AG04450 (cell line): ENCODE measurements around the gene ZFYVE28. TPM values are rescaled to one million over a fixed set of nuclear protein-coding genes. Genes with fewer than 3 reads are reported as not detected.

Source experiments
- CTCF ChIA-PET: fragments of 300-600, 350-600 bp; formaldehyde crosslinking; extraction: SDS; loops from one replicate; lab custom pipeline; 2022; ENCODE audit warnings: antibody characterized with exemption, inconsistent platforms; lab: Charles Lee
- POLR2A ChIA-PET: fragments of 350-600 bp; formaldehyde crosslinking; extraction: SDS; loops from one replicate; lab custom pipeline; 2021; ENCODE audit warnings: antibody characterized with exemption, inconsistent platforms; lab: Yijun Ruan, JAX
- DNase-seq: peaks from one replicate; pipeline ENCODE4 v3.0.0-alpha.2; 2011; ENCODE audit warnings: low read depth, low spot score
- H3K27ac ChIP-seq: one replicate; pipeline ENCODE4 v1.5.1; 2012; ENCODE audit warnings: low read depth, low read length, control low read depth
- H3K27me3 ChIP-seq: one replicate; pipeline ENCODE4 v1.6.0; 2012; ENCODE audit warnings: low read length; ENCODE audit not compliant: control insufficient read depth, insufficient read depth
- H3K4me3 ChIP-seq: 2 replicates; pipeline ENCODE4 v1.5.1; 2011; ENCODE audit warnings: mild to moderate bottlenecking, low read depth, low read length, control low read depth
- H3K9me3 ChIP-seq: 2 replicates; pipeline ENCODE4 v1.5.1; 2012; ENCODE audit warnings: low read length; ENCODE audit not compliant: control insufficient read depth, insufficient read depth
- polyA plus RNA-seq: library from polyadenylated mRNA; depleted of rRNA; stranded (reverse); fragments of >200 nt; gene quantifications from 2 replicates; pipeline ENCODE4 v1.2.3, GENCODE V29; 2011
- TF ChIP-seq, protein P1 (sequence below): IDR thresholded peaks from 2 replicates; pipeline ENCODE4 v1.5.1; 2011; ENCODE audit warnings: low read depth, low read length, control low read depth, inconsistent platforms

The ZFYVE28 gene
- polyA plus RNA-seq, 1 experiment: 2.2 TPM

GRCh38 chr4:2261110-2261852 lies 157.2 kb downstream of the ZFYVE28 start:
- ChIA-PET CTCF (no interaction called here), POLR2A (interaction anchor here (1.0 to 1.5 kb wide), 4 partner anchors 10 to 114 kb away, joined by 3 to 10 read pairs (median 4); partner anchors contain the start of genes HAUS3 and POLN)
- TF ChIP-seq, protein P1, sequence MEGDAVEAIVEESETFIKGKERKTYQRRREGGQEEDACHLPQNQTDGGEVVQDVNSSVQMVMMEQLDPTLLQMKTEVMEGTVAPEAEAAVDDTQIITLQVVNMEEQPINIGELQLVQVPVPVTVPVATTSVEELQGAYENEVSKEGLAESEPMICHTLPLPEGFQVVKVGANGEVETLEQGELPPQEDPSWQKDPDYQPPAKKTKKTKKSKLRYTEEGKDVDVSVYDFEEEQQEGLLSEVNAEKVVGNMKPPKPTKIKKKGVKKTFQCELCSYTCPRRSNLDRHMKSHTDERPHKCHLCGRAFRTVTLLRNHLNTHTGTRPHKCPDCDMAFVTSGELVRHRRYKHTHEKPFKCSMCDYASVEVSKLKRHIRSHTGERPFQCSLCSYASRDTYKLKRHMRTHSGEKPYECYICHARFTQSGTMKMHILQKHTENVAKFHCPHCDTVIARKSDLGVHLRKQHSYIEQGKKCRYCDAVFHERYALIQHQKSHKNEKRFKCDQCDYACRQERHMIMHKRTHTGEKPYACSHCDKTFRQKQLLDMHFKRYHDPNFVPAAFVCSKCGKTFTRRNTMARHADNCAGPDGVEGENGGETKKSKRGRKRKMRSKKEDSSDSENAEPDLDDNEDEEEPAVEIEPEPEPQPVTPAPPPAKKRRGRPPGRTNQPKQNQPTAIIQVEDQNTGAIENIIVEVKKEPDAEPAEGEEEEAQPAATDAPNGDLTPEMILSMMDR: no peak
- H3K27ac ChIP-seq: peak overlapping the region; percentile 52
- no peaks in the 10 kb centered on the region for H3K27me3 ChIP-seq
- H3K4me3 ChIP-seq: peak overlapping the region; percentile 83
- DNase-seq: no peak
- H3K9me3 ChIP-seq: no peaks in the 10 kb centered on the region; the same call in 1 of the 2 replicates

- ChIA-PET POLR2A (interaction anchor here (1.2 kb wide), 1 partner anchor 19 kb away, joined by 5 read pairs; the partner anchor contains the start of genes HAUS3 and POLN), CTCF (no interaction called here)
- no peak for DNase-seq
- H3K27me3 ChIP-seq: no peaks in the 10 kb centered on the region
- peak overlapping the region; percentile 52 for H3K27ac ChIP-seq
- no peaks in the 10 kb centered on the region; the same call in 1 of the 2 replicates for H3K9me3 ChIP-seq
- TF ChIP-seq, protein P1: no peak
- H3K4me3 ChIP-seq: peak overlapping the region; percentile 83
Measured at GRCh38 chr4:2260344-2261109, 157.9 kb downstream of the ZFYVE28 start.

GRCh38 chr4:2259541-2260343 lies 158.7 kb downstream of the ZFYVE28 start:
- ChIA-PET CTCF (no interaction called here), POLR2A (interaction anchor here (1.2 kb wide), 1 partner anchor 18 kb away, joined by 5 read pairs; the partner anchor contains the start of genes HAUS3 and POLN)
- no peak for DNase-seq

GRCh38 chr4:2259036-2259540 lies 159.4 kb downstream of the ZFYVE28 start:
- TF ChIP-seq, protein P1: no peak

More at GRCh38 chr4:2259541-2260343, 158.7 kb downstream of the ZFYVE28 start:
- Histone ChIP-seq H3K9me3 (no peaks in the 10 kb centered on the region; the same call in 1 of the 2 replicates), H3K27me3 (no peaks in the 10 kb centered on the region), H3K27ac (no peak overlapping the region), H3K4me3 (peak overlapping the region; percentile 83)
- TF ChIP-seq, protein P1: no peak

More at GRCh38 chr4:2259036-2259540, 159.4 kb downstream of the ZFYVE28 start:
- Histone ChIP-seq H3K27me3 (no peaks in the 10 kb centered on the region), H3K27ac (no peak overlapping the region), H3K4me3 (no peak overlapping the region), H3K9me3 (no peaks in the 10 kb centered on the region; the same call in 1 of the 2 replicates)
- ChIA-PET POLR2A (no interaction called here), CTCF (no interaction called here)
- no peak for DNase-seq
